Cardiac muscle cell (in vitro differentiated cells and primary cell): ENCODE measurements around the gene DNAJB6. TPM values are rescaled to one million over a fixed set of nuclear protein-coding genes. Genes with fewer than 3 reads are reported as not detected.

Source experiments
- DNase-seq, 2 donors: peaks; one replicate each; pipeline versions ENCODE4 v3.0.0 to v3.0.0-alpha.2; 2010 to 2017; ENCODE audit warnings: low read depth in 1 of 2, low spot score in 1 of 2
- H3K27ac ChIP-seq: fragments of 200-600 bp; sonication (generic); 2 replicates; pipeline ENCODE4 v1.5.1; 2016
- H3K27me3 ChIP-seq: fragments of 200-600 bp; sonication (generic); 2 replicates; pipeline ENCODE4 v1.6.0; 2016; ENCODE audit warnings: control low read depth
- H3K36me3 ChIP-seq: fragments of 200-600 bp; sonication (generic); 2 replicates; pipeline ENCODE4 v1.5.1; 2016; ENCODE audit warnings: control low read depth
- H3K4me1 ChIP-seq: fragments of 200-600 bp; sonication (generic); 2 replicates; pipeline ENCODE4 v1.8.1; 2017; ENCODE audit warnings: low read depth, mild to moderate bottlenecking, mixed run types
- H3K4me3 ChIP-seq: fragments of 200-600 bp; sonication (generic); 2 replicates; pipeline ENCODE4 v1.5.1; 2016; ENCODE audit warnings: mild to moderate bottlenecking
- H3K9me3 ChIP-seq: fragments of 200-600 bp; sonication (generic); 2 replicates; pipeline ENCODE4 v1.5.1; 2017; ENCODE audit warnings: low read depth, mild to moderate bottlenecking, control low read depth
- polyA plus RNA-seq: library from polyadenylated mRNA; unstranded; fragments of >200 nt; fragmentation: Nextera tagmentation; extraction: Ambion mirVana; gene quantifications from 2 replicates; pipeline ENCODE4 v1.2.1, GENCODE V29; 2016
- total RNA-seq: library from RNA; depleted of rRNA; stranded (reverse); fragments of >200 nt; gene quantifications from 2 replicates; pipeline ENCODE4 v1.2.3, GENCODE V29; 2016
- TF ChIP-seq, protein P1 (sequence below): IDR thresholded peaks from 2 replicates; pipeline ENCODE4 v1.5.1; 2012; ENCODE audit warnings: low read depth, mild to moderate bottlenecking, low read length

The DNAJB6 gene
- total and polyA plus RNA-seq, 2 experiments from 2014 or later, result 110 to 137 TPM

DNA sequence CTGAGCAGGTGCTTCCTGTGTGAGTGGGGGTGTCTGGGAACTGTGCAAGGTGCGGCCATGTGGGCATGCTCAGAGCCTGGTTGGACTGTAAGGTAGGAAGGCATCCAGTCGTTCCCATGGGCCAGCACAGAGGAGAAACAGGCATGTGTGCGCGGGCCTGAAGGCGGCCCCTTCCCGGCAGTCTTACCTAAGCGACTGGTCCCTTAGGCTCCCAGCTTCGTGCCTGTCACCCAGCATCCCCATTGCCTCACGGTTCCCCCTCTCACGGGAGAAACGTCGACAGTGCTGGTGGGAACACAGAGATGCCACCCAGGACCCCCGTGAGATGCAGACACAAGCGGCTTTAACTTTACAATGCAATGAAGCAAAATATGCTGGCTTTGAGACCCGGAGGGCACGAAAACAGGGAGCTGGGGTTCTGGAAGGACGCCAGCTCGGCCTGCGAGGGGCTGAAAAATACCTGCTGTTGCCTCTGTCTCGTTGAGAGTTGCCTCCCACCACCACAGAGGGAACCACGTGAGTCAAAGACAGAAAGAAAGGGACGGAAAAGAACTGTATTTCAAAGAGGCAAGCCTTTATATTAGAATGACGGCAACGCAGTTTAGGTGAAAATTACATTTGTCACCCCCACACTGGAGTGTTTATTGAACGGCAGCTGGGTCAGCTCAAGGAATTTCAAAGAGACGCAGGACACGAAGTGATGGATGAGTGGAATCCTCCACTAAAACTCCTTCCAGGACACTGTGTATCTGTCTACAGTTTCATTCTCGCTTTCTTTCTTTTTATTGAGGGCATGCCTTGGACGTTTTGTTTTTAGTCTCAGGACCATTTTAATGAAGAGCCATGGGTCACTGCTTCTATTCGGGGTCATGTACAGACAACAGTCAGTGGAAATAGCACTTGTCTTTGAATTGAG, 128.4 kb downstream of the DNAJB6 start:
- TF ChIP-seq, protein P1, sequence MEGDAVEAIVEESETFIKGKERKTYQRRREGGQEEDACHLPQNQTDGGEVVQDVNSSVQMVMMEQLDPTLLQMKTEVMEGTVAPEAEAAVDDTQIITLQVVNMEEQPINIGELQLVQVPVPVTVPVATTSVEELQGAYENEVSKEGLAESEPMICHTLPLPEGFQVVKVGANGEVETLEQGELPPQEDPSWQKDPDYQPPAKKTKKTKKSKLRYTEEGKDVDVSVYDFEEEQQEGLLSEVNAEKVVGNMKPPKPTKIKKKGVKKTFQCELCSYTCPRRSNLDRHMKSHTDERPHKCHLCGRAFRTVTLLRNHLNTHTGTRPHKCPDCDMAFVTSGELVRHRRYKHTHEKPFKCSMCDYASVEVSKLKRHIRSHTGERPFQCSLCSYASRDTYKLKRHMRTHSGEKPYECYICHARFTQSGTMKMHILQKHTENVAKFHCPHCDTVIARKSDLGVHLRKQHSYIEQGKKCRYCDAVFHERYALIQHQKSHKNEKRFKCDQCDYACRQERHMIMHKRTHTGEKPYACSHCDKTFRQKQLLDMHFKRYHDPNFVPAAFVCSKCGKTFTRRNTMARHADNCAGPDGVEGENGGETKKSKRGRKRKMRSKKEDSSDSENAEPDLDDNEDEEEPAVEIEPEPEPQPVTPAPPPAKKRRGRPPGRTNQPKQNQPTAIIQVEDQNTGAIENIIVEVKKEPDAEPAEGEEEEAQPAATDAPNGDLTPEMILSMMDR, result no peak
- H3K9me3 ChIP-seq, result no peaks in the 10 kb centered on the region
- no peaks in the 10 kb centered on the region for H3K36me3 ChIP-seq
- H3K27me3 ChIP-seq, result no peaks in the 10 kb centered on the region
- no peak overlapping the region for H3K4me3 ChIP-seq
- no peak overlapping the region for H3K27ac ChIP-seq
- no peaks in the 10 kb centered on the region for H3K4me1 ChIP-seq
- no peak for DNase-seq

DNA sequence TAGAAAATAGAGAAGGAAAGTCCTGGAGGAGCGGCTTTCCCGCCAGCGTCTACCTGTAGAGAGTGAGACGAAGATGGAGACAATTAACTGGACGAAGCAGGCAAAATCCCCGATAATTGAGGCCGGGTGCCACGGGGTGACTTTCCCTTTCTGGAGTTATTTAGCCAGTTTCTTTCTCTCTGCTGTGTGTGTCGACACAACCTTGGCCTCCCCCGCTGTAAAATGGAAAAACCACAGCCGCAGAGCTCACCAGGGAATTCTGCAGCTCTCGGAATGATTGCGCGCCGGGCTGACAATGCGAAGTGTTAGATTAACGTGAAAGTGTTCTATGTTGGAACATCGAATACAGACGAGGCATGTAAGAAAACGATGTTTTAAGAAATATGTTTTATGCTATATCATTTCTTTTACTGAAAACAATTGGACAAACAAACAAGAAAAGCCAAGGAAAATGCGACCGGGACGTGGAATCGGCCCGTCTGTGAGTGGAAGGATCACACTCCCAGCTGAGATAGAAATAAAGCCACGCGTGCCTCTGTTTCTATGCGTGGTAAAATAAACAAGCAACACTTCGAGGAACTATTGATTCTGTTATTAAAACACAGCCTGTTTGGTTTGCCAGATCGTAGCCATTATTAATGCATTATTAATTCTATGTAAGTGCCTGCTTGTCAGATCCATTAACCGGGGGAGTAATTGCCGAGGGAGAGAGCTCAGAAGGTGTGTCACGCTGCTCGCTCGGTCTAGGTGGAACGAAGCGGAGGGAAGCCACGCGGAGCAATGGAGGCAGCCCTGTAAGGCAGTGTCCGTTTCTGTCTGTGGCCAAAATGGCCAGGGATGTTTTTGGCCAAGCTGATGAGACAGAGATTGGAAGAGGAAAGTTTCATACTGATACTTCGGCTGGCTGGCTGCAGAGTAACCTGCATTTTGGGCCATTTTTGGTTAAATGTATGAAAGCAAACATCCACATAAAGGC, 129.4 kb downstream of the DNAJB6 start:
- no peaks in the 10 kb centered on the region for H3K27me3 ChIP-seq
- H3K36me3 ChIP-seq, result no peaks in the 10 kb centered on the region
- no peaks in the 10 kb centered on the region for H3K9me3 ChIP-seq
- TF ChIP-seq, protein P1, result no peak
- peak in 1 of 2 donors; percentile 41 for DNase-seq
- no peaks in the 10 kb centered on the region for H3K4me1 ChIP-seq
- H3K27ac ChIP-seq, result no peak overlapping the region
- no peak overlapping the region for H3K4me3 ChIP-seq

DNA sequence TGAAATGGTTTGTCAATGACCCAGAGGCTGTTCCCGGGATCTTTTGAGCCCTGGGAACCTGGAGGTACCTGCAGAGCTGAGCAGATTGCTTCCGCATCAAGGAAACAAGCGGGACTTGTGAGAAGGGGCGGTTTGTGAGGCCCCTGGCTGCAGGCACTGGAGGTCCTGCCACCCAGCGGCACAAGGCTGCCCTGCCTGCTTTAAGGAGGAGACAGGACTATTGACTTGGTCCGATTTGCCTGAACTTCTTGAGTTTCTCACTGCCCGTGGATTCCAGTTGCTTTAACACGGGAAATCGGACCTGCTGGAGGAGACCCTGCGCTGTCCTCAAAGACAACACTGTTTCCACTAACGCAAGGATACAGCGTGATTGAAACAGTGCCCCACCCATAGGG, 130.1 kb downstream of the DNAJB6 start:
- DNase-seq, result no peak
- no peaks in the 10 kb centered on the region for H3K9me3 ChIP-seq
- H3K4me3 ChIP-seq, result no peak overlapping the region
- H3K4me1 ChIP-seq, result no peaks in the 10 kb centered on the region
- no peaks in the 10 kb centered on the region for H3K27me3 ChIP-seq
- H3K36me3 ChIP-seq, result no peaks in the 10 kb centered on the region
- H3K27ac ChIP-seq, result no peak overlapping the region
- TF ChIP-seq, protein P1, result no peak

Other genes starting within 250 kb of the DNAJB6 start
- gene UBE3C, start 198.1 kb upstream of the DNAJB6 start, total RNA-seq, result 33.1 and 34.0 TPM in 2 replicates
- 24.4 and 25.8 TPM in 2 replicates for gene UBE3C, start 198.1 kb upstream of the DNAJB6 start, polyA plus RNA-seq